Omental fat pad (tissue), 4 donors: ENCODE data around the gene CACNA1A. TPM values are rescaled to one million over a fixed set of nuclear protein-coding genes. Genes with fewer than 3 reads are reported as not detected.

Source experiments
- ATAC-seq: fragments of 150-250 bp; one replicate; pipeline ENCODE4 v1.9.1; 2016; ENCODE audit warnings: mild to moderate bottlenecking, moderate library complexity; ENCODE audit not compliant: low FRiP score
- DNase-seq: peaks from one replicate; pipeline ENCODE4 v3.0.0-alpha.2; 2019; ENCODE audit warnings: low spot score
- CTCF ChIP-seq, 3 donors: fragments of 450-650 bp; IDR thresholded peaks; one replicate each; pipeline ENCODE4 v1.5.1; 2016 to 2017; ENCODE audit warnings: antibody characterized with exemption in 3 of 3, mild to moderate bottlenecking in 3 of 3, moderate library complexity in 2 of 3
- total RNA-seq, 4 donors: library from RNA; depleted of rRNA; stranded (reverse); fragments of >200 nt; gene quantifications; one replicate each; pipeline ENCODE4 v1.1.0, GENCODE V29; 2016

CACNA1A gene
- total RNA-seq, 4 donors from 2014 or later = 0.44 to 2.7 (median 0.71) TPM

- ATAC-seq = no peak
- no peak for DNase-seq
- TF ChIP-seq CTCF (IDR thresholded peaks at IDR 0.05) = no peak
These were observed 6.6 kb downstream of the CACNA1A start for GRCh38 chr19:13499692-13500091.

GRCh38 chr19:13493516-13494310 is 12.6 kb downstream of the CACNA1A start:
- ATAC-seq (no peak), DNase-seq (no peak)
- no peak for TF ChIP-seq CTCF (IDR thresholded peaks at IDR 0.05)

GRCh38 chr19:13492128-13492527 is 14.2 kb downstream of the CACNA1A start:
- no peak for ATAC-seq
- TF ChIP-seq CTCF (IDR thresholded peaks at IDR 0.05) = no peak
- no peak for DNase-seq

GRCh38 chr19:13487985-13488384 is 18.3 kb downstream of the CACNA1A start:
- ATAC-seq = no peak

GRCh38 chr19:13484166-13484565 is 22.1 kb downstream of the CACNA1A start:
- TF ChIP-seq CTCF (IDR thresholded peaks at IDR 0.05) = no peak
- ATAC-seq (no peak), DNase-seq (no peak)

More at GRCh38 chr19:13487985-13488384, 18.3 kb downstream of the CACNA1A start:
- no peak for DNase-seq
- no peak for TF ChIP-seq CTCF (IDR thresholded peaks at IDR 0.05)

GRCh38 chr19:13483215-13483614 is 23.1 kb downstream of the CACNA1A start:
- no peak for TF ChIP-seq CTCF (IDR thresholded peaks at IDR 0.05)
- ATAC-seq (no peak), DNase-seq (no peak)

- no peak for TF ChIP-seq CTCF (IDR thresholded peaks at IDR 0.05)
- DNase-seq = no peak
- no peak for ATAC-seq
These were observed 27.7 kb downstream of the CACNA1A start for GRCh38 chr19:13478576-13478975.
